Endothelial cell of umbilical vein (primary cell): ENCODE data around the gene XPO6. TPM values are rescaled to one million over a fixed set of nuclear protein-coding genes. Genes with fewer than 3 reads are reported as not detected.

Experiments used
- BruUV-seq: library from RNA; stranded (reverse); fragments of 400-500 nt; replicated peaks from 2 replicates; lab custom pipeline; 2021; lab: Mats Ljungman, UMichigan
- CTCF ChIA-PET: fragments of 300-600, 350-600 bp; sonication (Branson Sonifier 250); formaldehyde crosslinking; loops from one replicate; lab custom pipeline; 2021; ENCODE audit warnings: antibody characterized with exemption, inconsistent platforms; lab: Charles Lee
- POLR2A ChIA-PET: fragments of 300-600, 350-600 bp; sonication (Branson Sonifier 250); formaldehyde crosslinking; loops from one replicate; lab custom pipeline; 2021; ENCODE audit warnings: antibody characterized with exemption, inconsistent platforms; lab: Charles Lee
- DNase-seq: peaks from one replicate; pipeline ENCODE4 v3.0.0-alpha.2; 2011; ENCODE audit warnings: low read depth, low spot score
- FAIRE-seq: peaks from 2 replicates; lab custom pipeline; 2011; peaks lifted over from hg19 to GRCh38; lab: Jason Lieb, UNC
- H2AFZ ChIP-seq: 2 replicates; pipeline ENCODE4 v1.6.0; 2012; ENCODE audit warnings: low read depth, low read length, control low read depth, inconsistent platforms
- H3K27ac ChIP-seq: 2 replicates; pipeline ENCODE4 v1.5.1; 2011; ENCODE audit warnings: low read depth, mild to moderate bottlenecking, control low read depth, low read length, moderate library complexity; ENCODE audit not compliant: insufficient read depth
- H3K27me3 ChIP-seq, 2 experiments: 2 replicates each; pipeline versions ENCODE4 v1.6.0 to v1.6.1; 2011; ENCODE audit warnings: low read length in 2 of 2, mixed read lengths in 1 of 2; ENCODE audit not compliant: control insufficient read depth in 2 of 2, insufficient read depth in 2 of 2
- H3K36me3 ChIP-seq, 2 experiments: 2 replicates in 1 of 2; 3 replicates in 1 of 2; pipeline ENCODE4 v1.5.1; 2011; ENCODE audit warnings: low read length in 2 of 2, mild to moderate bottlenecking in 1 of 2, moderate library complexity in 1 of 2; ENCODE audit not compliant: control insufficient read depth in 2 of 2, insufficient read depth in 2 of 2; ENCODE audit errors: extremely low read depth in 1 of 2
- H3K4me1 ChIP-seq: 3 replicates; pipeline ENCODE4 v1.5.1; 2011; ENCODE audit warnings: mild to moderate bottlenecking, low read length; ENCODE audit not compliant: control insufficient read depth, insufficient read depth; ENCODE audit errors: extremely low read depth
- H3K4me2 ChIP-seq: 2 replicates; pipeline ENCODE4 v1.6.1; 2011; ENCODE audit warnings: low read length, control low read depth, mixed read lengths; ENCODE audit not compliant: insufficient read depth
- H3K4me3 ChIP-seq, 3 experiments: fragments of 200-600 bp in 1 of 3; sonication (generic), shearing (Covaris generic) in 1 of 3; replicated peaks in 1 of 3; 2 replicates each; pipeline ENCODE4 v1.5.1; 2011 to 2016; ENCODE audit warnings: control low read depth in 3 of 3, low read length in 3 of 3, mild to moderate bottlenecking in 2 of 3, inconsistent platforms in 1 of 3, low read depth in 1 of 3, moderate library complexity in 1 of 3; ENCODE audit not compliant: insufficient read depth in 1 of 3
- H3K79me2 ChIP-seq: 2 replicates; pipeline ENCODE4 v1.6.0; 2012; ENCODE audit warnings: low read length, inconsistent platforms; ENCODE audit not compliant: control insufficient read depth, insufficient read depth
- H3K9ac ChIP-seq: replicated peaks from 2 replicates; pipeline ENCODE3; 2011; ENCODE audit warnings: low read length, control low read depth; ENCODE audit not compliant: insufficient read depth; ENCODE audit errors: extremely low read depth
- H3K9me1 ChIP-seq: replicated peaks from 3 replicates; pipeline ENCODE4 v1.6.0; 2011; ENCODE audit warnings: mild to moderate bottlenecking, low read length; ENCODE audit not compliant: control insufficient read depth, insufficient read depth; ENCODE audit errors: extremely low read depth
- H3K9me3 ChIP-seq: replicated peaks from 2 replicates; pipeline ENCODE4 v1.5.1; 2012; ENCODE audit warnings: low read length, inconsistent platforms; ENCODE audit not compliant: control insufficient read depth, insufficient read depth
- H4K20me1 ChIP-seq: replicated peaks from 2 replicates; pipeline ENCODE3; 2011; ENCODE audit warnings: mild to moderate bottlenecking, low read length; ENCODE audit not compliant: control insufficient read depth, insufficient read depth; ENCODE audit errors: extremely low read depth
- CTCF ChIP-seq, 2 donors: IDR thresholded peaks; 1 replicate in 1 of 2; 2 replicates in 1 of 2; pipeline ENCODE4 v1.5.1; 2011; ENCODE audit warnings: low read length in 2 of 2, mild to moderate bottlenecking in 2 of 2, moderate library complexity in 2 of 2, control low read depth in 1 of 2, inconsistent platforms in 1 of 2, low read depth in 1 of 2; ENCODE audit not compliant: insufficient read depth in 1 of 2; ENCODE audit errors: extremely low read depth in 1 of 2
- EZH2 ChIP-seq: IDR thresholded peaks from 2 replicates; pipeline ENCODE4 v1.6.1; 2012; ENCODE audit warnings: borderline replicate concordance, low read depth, mild to moderate bottlenecking, moderate library complexity, low read length, inconsistent platforms; ENCODE audit not compliant: severe bottlenecking
- FOS ChIP-seq: IDR thresholded peaks from 2 replicates; pipeline ENCODE4 v1.6.1; 2011; ENCODE audit warnings: mild to moderate bottlenecking, low read length, moderate library complexity, borderline replicate concordance; ENCODE audit not compliant: insufficient read depth
- GATA2 ChIP-seq: IDR thresholded peaks from 2 replicates; pipeline ENCODE4 v1.7.0; 2011; ENCODE audit warnings: low read depth, mild to moderate bottlenecking, moderate library complexity, mixed read lengths, low read length; ENCODE audit not compliant: insufficient read length, insufficient read depth
- JUN ChIP-seq: IDR thresholded peaks from 2 replicates; pipeline ENCODE4 v1.6.1; 2011; ENCODE audit warnings: borderline replicate concordance, low read depth; ENCODE audit not compliant: insufficient read length, insufficient read depth
- MAX ChIP-seq: IDR thresholded peaks from 2 replicates; pipeline ENCODE4 v1.6.1; 2011; ENCODE audit not compliant: insufficient read depth, insufficient read length
- MYC ChIP-seq: IDR thresholded peaks from one replicate; pipeline ENCODE4 v1.6.1; 2011; ENCODE audit warnings: mild to moderate bottlenecking, low read depth, low read length
- POLR2A ChIP-seq: IDR thresholded peaks from 2 replicates; pipeline ENCODE4 v1.6.1; 2012; ENCODE audit warnings: low read depth, mild to moderate bottlenecking, control low read depth, low read length
- POLR2AphosphoS5 ChIP-seq: IDR thresholded peaks from 2 replicates; pipeline ENCODE4 v1.6.1; 2012; ENCODE audit warnings: low read depth, mild to moderate bottlenecking, control low read depth, low read length, moderate library complexity; ENCODE audit not compliant: insufficient read depth
- dilution Hi-C: fragments of 300-500 bp; cut with MboI; formaldehyde crosslinking; loops from one replicate; pipeline ENCODE4 v1.15.0; 2019; ENCODE audit warnings: low sequenced_read_pairs; ENCODE audit not compliant: extremely low pct_ligation_motif_present
- intact Hi-C: fragments of 100-400 bp; cut with micrococcal nuclease; formaldehyde crosslinking; loops from one replicate; pipeline ENCODE4 v1.10.0; 2022
- polyA plus RNA-seq, 4 experiments: library from polyadenylated mRNA; depleted of rRNA in 3 of 4; stranded (reverse) in 3 of 4; unstranded in 1 of 4; fragments of >200 nt; gene quantifications; 2 replicates each; pipeline versions ENCODE4 v1.2.1 to v1.2.3, GENCODE V29; 2011 to 2012; ENCODE audit warnings: missing spikeins in 1 of 4
- total RNA-seq: library from RNA; stranded (reverse); gene quantifications from 2 replicates; pipeline ENCODE4 v1.2.3, GENCODE V29; 2021

The XPO6 gene
- total and polyA plus RNA-seq, 2 donors (not counting 3 experiments of a cell fraction or from before 2014, with no cell fraction given) = 170 to 272 TPM

- no TSS peak for BruUV-seq
- FAIRE-seq (peak; percentile 18), DNase-seq (no peak)
- Histone ChIP-seq H2AFZ (no peak overlapping the region), H4K20me1 (no peaks in the 10 kb centered on the region), H3K27ac (no peak overlapping the region), H3K27me3 (no peaks in the 10 kb centered on the region), H3K4me1 (no peaks in the 10 kb centered on the region), H3K9me3 (no peaks in the 10 kb centered on the region), H3K4me3 (no peak overlapping the region), H3K4me2 (no peak overlapping the region), H3K9me1 (no peaks in the 10 kb centered on the region), H3K36me3 (peaks cover 21 to 47% of the 10 kb centered on the region in 2 experiments), H3K79me2 (peaks cover 3% of the 10 kb centered on the region), H3K9ac (no peak overlapping the region)
- ChIA-PET CTCF (interaction anchor here (0.8 to 1.0 kb wide), 2 partner anchors 98 to 108 kb away, joined by 3 to 4 read pairs; no protein-coding TSS in a partner anchor), POLR2A (no interaction called here)
- TF ChIP-seq POLR2A (no peak), GATA2 (no peak), CTCF (IDR thresholded peaks at IDR 0.05; ENCODE audit: extremely low read depth in 1 of 2, insufficient read depth in 1 of 2, low read depth in 1 of 2, low read length in 2 of 2) (no peak), FOS (no peak), EZH2 (no peak), MYC (no peak), JUN (no peak), POLR2AphosphoS5 (no peak), MAX (no peak)
- intact Hi-C loops (no loop called here), dilution Hi-C loops (no loop called here)
Measured at GRCh38 chr16:28110479-28110878, 101.3 kb downstream of the XPO6 start.
